ENCODE measurements around the gene NOL7.

NOL7 gene

GRCh38 chr6:13660273-13660672, 45.1 kb downstream of the NOL7 start:
- no peak for DNase-seq

GRCh38 chr6:13660893-13661292, 45.8 kb downstream of the NOL7 start:
- DNase-seq: no peak

- no peak for DNase-seq
These were observed 46.5 kb downstream of the NOL7 start for GRCh38 chr6:13661647-13662046.

- DNase-seq: no peak
These were observed 47.7 kb downstream of the NOL7 start for GRCh38 chr6:13662651-13663334.

- no peak for DNase-seq
These were observed 48.9 kb downstream of the NOL7 start for GRCh38 chr6:13663986-13664385.

GRCh38 chr6:13664703-13665352, 49.7 kb downstream of the NOL7 start:
- no peak for DNase-seq

- no peak for DNase-seq
These were observed 51.3 kb downstream of the NOL7 start for GRCh38 chr6:13666194-13667105.

- no peak for DNase-seq
These were observed 52.5 kb downstream of the NOL7 start for GRCh38 chr6:13667655-13668054.

- no peak for DNase-seq
These were observed 53.3 kb downstream of the NOL7 start for GRCh38 chr6:13668291-13668928.

GRCh38 chr6:13669476-13669875, 54.3 kb downstream of the NOL7 start:
- DNase-seq: no peak

All from GOT3 (cell line).